Heart left ventricle (tissue), 13 donors: ENCODE results near the gene SPIRE1.

Experiments used
- POLR2A ChIP-seq, 2 donors: fragments of 450-650 bp; IDR thresholded peaks; one replicate each; pipeline ENCODE4 v1.6.1; 2017; ENCODE audit warnings: antibody characterized with exemption in 2 of 2, mild to moderate bottlenecking in 2 of 2, moderate library complexity in 2 of 2
- TF ChIP-seq, protein P1 (sequence below), 12 donors: fragments of 200-600 bp; sonication (generic) in 4 of 12; IDR thresholded peaks; one replicate each; pipeline versions ENCODE4 v1.5.0 to v1.8.0; 2018 to 2022; ENCODE audit warnings: antibody characterized with exemption in 12 of 12, mild to moderate bottlenecking in 5 of 12
- donor health status: ischemic (EF 13 %, LVEDD 7.1; RV severe dilation, severe dysfunction).
- donor health status: DM: no; HTN: yes; CAD: no.
- donor health status: DM: no; HTN: no; CAD: no.
- donor health status: ischemic (EF 25% LVEDD 6.9; RV normal size, moderate dysfunction).
- donor health status: ischemic (EF 25% LVEDD 5.7; RV mildly dilated, moderate dysfunction).
- donor health status: ischemic (EF 35%, LVEDD 5.7; RV mildly dilated, moderate dysfunction).
- donor health status: nonischemic (EF 11% LVEDD 7.7; RV severe dilation, severe dysfunction).
- donor health status: DM: yes; HTN: yes; CAD: no.
- donor health status: PGD.
- donor health status: ischemic (EF 29% LVEDD 5.4; RV normal size, mild dysfunction).
- donor health status: nonischemic (EF 23%, LVEDD 6.1; RV moderate dilation, normal function).

DNA sequence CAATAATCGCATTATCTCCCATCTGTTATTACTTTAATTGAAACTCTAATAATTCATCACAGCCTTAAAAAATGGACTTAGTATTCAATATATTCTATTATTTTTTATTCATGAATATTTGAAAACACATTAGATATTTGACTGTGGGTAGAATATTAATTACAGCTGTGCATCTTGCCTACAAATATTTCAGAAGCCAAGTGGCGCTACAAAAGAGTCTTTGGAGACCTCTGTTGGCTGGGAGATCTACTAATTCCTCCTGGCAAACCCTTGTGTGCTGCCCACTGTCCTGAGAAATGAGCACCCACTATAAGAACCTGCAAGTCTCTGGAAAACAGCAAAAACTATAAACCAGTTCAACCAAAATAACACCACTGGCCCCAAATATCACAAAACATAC is 195.7 kb downstream of the SPIRE1 start:
- TF ChIP-seq, protein P1, sequence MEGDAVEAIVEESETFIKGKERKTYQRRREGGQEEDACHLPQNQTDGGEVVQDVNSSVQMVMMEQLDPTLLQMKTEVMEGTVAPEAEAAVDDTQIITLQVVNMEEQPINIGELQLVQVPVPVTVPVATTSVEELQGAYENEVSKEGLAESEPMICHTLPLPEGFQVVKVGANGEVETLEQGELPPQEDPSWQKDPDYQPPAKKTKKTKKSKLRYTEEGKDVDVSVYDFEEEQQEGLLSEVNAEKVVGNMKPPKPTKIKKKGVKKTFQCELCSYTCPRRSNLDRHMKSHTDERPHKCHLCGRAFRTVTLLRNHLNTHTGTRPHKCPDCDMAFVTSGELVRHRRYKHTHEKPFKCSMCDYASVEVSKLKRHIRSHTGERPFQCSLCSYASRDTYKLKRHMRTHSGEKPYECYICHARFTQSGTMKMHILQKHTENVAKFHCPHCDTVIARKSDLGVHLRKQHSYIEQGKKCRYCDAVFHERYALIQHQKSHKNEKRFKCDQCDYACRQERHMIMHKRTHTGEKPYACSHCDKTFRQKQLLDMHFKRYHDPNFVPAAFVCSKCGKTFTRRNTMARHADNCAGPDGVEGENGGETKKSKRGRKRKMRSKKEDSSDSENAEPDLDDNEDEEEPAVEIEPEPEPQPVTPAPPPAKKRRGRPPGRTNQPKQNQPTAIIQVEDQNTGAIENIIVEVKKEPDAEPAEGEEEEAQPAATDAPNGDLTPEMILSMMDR (IDR thresholded peaks at IDR 0.05), result no peak
- TF ChIP-seq POLR2A (IDR thresholded peaks at IDR 0.05), result no peak
